ENCODE measurements around the gene GPRC5C. TPM values are rescaled to one million over a fixed set of nuclear protein-coding genes. Genes with fewer than 3 reads are reported as not detected.

GPRC5C gene
- total and polyA plus RNA-seq, 2 of the 8 experiments (the other 6 are each of a cell fraction or from before 2014, with no cell fraction given), result 18.3 to 55.8 TPM

GRCh38 chr17:74432766-74433391 is 991 bp downstream of the GPRC5C start (continued):
- no peak for TF ChIP-seq CTCF (IDR thresholded peaks at IDR 0.05; ENCODE audit: control extremely low read depth in 1 of 3, insufficient read depth in 1 of 3, low read depth in 1 of 3, low read length in 3 of 3)
- TF ChIP-seq ZNF274 (IDR thresholded peaks at IDR 0.05; ENCODE audit: borderline replicate concordance, extremely low read depth, low read length), result no peak
- no peak for TF ChIP-seq TCF12 (IDR thresholded peaks at IDR 0.05; ENCODE audit: low read depth, low read length)
- peak; percentile 17; the same call in 1 of the 2 replicates for TF ChIP-seq SUZ12 (IDR thresholded peaks at IDR 0.05; ENCODE audit: low read length)
- TF ChIP-seq BACH1 (IDR thresholded peaks at IDR 0.05; ENCODE audit: low read length), result no peak
- no peak for TF ChIP-seq SIRT6 (IDR thresholded peaks at IDR 0.05; ENCODE audit: low read length)
- TF ChIP-seq EGR1 (IDR thresholded peaks at IDR 0.05; ENCODE audit: borderline replicate concordance, low read depth, low read length), result 0 out of 2 replicates have a peak, but pooled peaks have one; percentile 11
- TF ChIP-seq POU5F1 (IDR thresholded peaks at IDR 0.05; ENCODE audit: low read depth, low read length), result no peak
- TF ChIP-seq CTBP2 (IDR thresholded peaks at IDR 0.05; ENCODE audit: borderline replicate concordance, insufficient read depth, insufficient read length, low read length), result peak; percentile 93
- TF ChIP-seq POLR2AphosphoS5 (IDR thresholded peaks at IDR 0.05; ENCODE audit: low read depth, low read length), result no peak
- 0 out of 2 replicates have a peak, but pooled peaks have one; percentile 38 for TF ChIP-seq TAF1 (IDR thresholded peaks at IDR 0.05; ENCODE audit: low read depth, low read length)
